ENCODE data around the gene GALNT7.

- TF ChIP-seq CTCF (IDR thresholded peaks at IDR 0.05) (no peak), EP300 (IDR thresholded peaks at IDR 0.05) (no peak)
These were observed 101.9 kb downstream of the GALNT7 start for GRCh38 chr4:173270312-173271027.

Measured in ovary (tissue), 3 donors.